ENCODE results near the gene EPSTI1.
"Not testable (repeated sequence)": the region's sequence is repeated elsewhere in the genome, so short reads cannot be mapped to it uniquely, and the experiment has no call there.

The EPSTI1 gene

GRCh38 chr13:43005460-43006236 lies 13.6 kb upstream of the EPSTI1 start:
- DNase-seq, result no peak

GRCh38 chr13:43003729-43004128 lies 11.7 kb upstream of the EPSTI1 start:
- no peak for DNase-seq

- no peak for DNase-seq
These were observed 11.0 kb upstream of the EPSTI1 start for GRCh38 chr13:43003010-43003409.

- DNase-seq, result no peak
These were observed 10.0 kb upstream of the EPSTI1 start for GRCh38 chr13:43002021-43002420.

- DNase-seq, result no peak
These were observed 8.6 kb upstream of the EPSTI1 start for GRCh38 chr13:43000676-43001075.

- DNase-seq, result no peak
These were observed 7.5 kb upstream of the EPSTI1 start for GRCh38 chr13:42999491-42999890.

- no peak for DNase-seq
These were observed 5.3 kb upstream of the EPSTI1 start for GRCh38 chr13:42997381-42997780.

GRCh38 chr13:42996584-42996983 lies 4.5 kb upstream of the EPSTI1 start:
- DNase-seq, result no peak

GRCh38 chr13:42994878-42995277 lies 2.8 kb upstream of the EPSTI1 start:
- DNase-seq, result no peak

- no peak for DNase-seq
These were observed 702 bp upstream of the EPSTI1 start for GRCh38 chr13:42992764-42993122.

- DNase-seq, result not testable (repeated sequence)
These were observed 676 bp downstream of the EPSTI1 start for GRCh38 chr13:42991233-42991897.

GRCh38 chr13:42990291-42991232 lies 1.5 kb downstream of the EPSTI1 start:
- DNase-seq, result no peak

- DNase-seq, result no peak
These were observed 5.9 kb downstream of the EPSTI1 start for GRCh38 chr13:42986176-42986574.

GRCh38 chr13:42985312-42986175 lies 6.5 kb downstream of the EPSTI1 start:
- no peak for DNase-seq

GRCh38 chr13:42984691-42985090 lies 7.3 kb downstream of the EPSTI1 start:
- no peak for DNase-seq

GRCh38 chr13:42984026-42984425 lies 8.0 kb downstream of the EPSTI1 start:
- no peak for DNase-seq

GRCh38 chr13:42981853-42982252 lies 10.2 kb downstream of the EPSTI1 start:
- DNase-seq, result no peak

- no peak for DNase-seq
These were observed 10.7 kb downstream of the EPSTI1 start for GRCh38 chr13:42981317-42981716.

- no peak for DNase-seq
These were observed 14.8 kb downstream of the EPSTI1 start for GRCh38 chr13:42977219-42977659.

GRCh38 chr13:42976066-42976465 lies 16.0 kb downstream of the EPSTI1 start:
- DNase-seq, result no peak

- no peak for DNase-seq
These were observed 18.5 kb downstream of the EPSTI1 start for GRCh38 chr13:42973581-42973980.

- DNase-seq, result no peak
These were observed 20.2 kb downstream of the EPSTI1 start for GRCh38 chr13:42971691-42972347.
